ENCODE results near the gene QRSL1. TPM values are rescaled to one million over a fixed set of nuclear protein-coding genes. Genes with fewer than 3 reads are reported as not detected.

QRSL1 gene
- total and polyA plus RNA-seq, 9 of the 15 experiments (the other 6 are each of a cell fraction or from before 2014, with no cell fraction given): 14.6 to 31.5 (median 23.0) TPM

DNA sequence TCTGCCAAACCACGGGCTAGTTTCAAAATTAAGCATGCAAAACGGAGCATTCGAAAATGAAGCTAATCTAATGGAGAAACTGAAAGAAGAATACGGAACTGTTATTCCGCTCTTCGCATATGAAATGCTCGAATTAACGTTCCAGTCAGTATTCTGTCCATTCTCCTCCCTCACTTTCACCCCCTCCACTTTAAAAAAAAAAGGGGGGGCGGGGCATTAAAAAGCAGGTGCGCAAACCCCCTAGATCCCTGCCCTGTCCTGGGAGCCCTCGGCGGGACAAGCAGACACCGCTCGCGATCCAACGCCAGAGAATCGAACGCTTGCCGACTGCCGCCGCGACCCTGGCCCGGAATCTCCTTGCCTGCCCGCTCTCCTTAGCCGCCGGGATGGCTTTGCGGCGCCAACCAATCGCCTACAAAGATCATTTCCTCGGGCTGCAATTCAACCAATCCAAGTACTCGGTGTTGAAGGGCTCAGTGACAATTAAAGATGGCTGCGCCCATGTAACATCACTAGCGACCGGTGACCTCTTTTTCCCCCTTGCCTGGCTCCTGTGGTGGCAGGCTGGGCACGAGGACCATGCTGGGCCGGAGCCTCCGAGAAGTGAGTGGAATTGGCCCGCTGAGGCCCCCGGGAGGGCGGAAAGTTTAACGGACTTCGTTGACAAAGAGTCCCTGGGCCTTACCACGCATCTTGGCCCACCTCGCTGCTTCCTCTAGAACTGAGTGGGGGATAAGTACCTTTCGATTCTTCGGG is at the start of gene QRSL1, which contains the start of gene RTN4IP1 (continued):
- TF ChIP-seq MTA3 (IDR thresholded peaks at IDR 0.05; ENCODE audit: borderline replicate concordance) (no peak), ZNF232 (CRISPR knock-in tag; IDR thresholded peaks at IDR 0.05) (peak; percentile 43; the same call in 1 of the 2 replicates), TAF9B (IDR thresholded peaks at IDR 0.05; ENCODE audit: partially characterized antibody) (peak; percentile 72), FOXK1 (CRISPR knock-in tag; IDR thresholded peaks at IDR 0.05; ENCODE audit: borderline replicate concordance) (no peak), RBM25 (IDR thresholded peaks at IDR 0.05; ENCODE audit: low read depth, low read length, severe bottlenecking) (peak; percentile 80), TEAD2 (tag; IDR thresholded peaks at IDR 0.05) (no peak), RAD51 (IDR thresholded peaks at IDR 0.05; ENCODE audit: borderline replicate concordance, low read depth) (no peak), ZNF253 (CRISPR knock-in tag; conservative IDR thresholded peaks at IDR 0.05) (no peak), ZNF165 (CRISPR knock-in tag; IDR thresholded peaks at IDR 0.05; ENCODE audit: borderline replicate concordance) (no peak), SOX6 (IDR thresholded peaks at IDR 0.05) (no peak), GABPB1 (CRISPR knock-in tag; IDR thresholded peaks at IDR 0.05) (peak; percentile 14; the same call in 1 of the 2 replicates), SAFB2 (IDR thresholded peaks at IDR 0.05; ENCODE audit: borderline replicate concordance, low read depth, low read length, severe bottlenecking) (no peak), POLR2H (tag; IDR thresholded peaks at IDR 0.05; ENCODE audit: low read depth) (no peak), ZNF143 (CRISPR knock-in tag; IDR thresholded peaks at IDR 0.05) (no peak), ILF3 (IDR thresholded peaks at IDR 0.05; ENCODE audit: borderline replicate concordance) (no peak), KAT8 (IDR thresholded peaks at IDR 0.05; ENCODE audit: low read depth) (peak; percentile 68; the same call in 1 of the 2 replicates), ZNF764 (CRISPR knock-in tag; IDR thresholded peaks at IDR 0.05; ENCODE audit: low read depth) (no peak), CREB1 (IDR thresholded peaks at IDR 0.05) (peak; percentile 34; the same call in 1 of the 2 replicates), CREB1 (CRISPR knock-in tag; IDR thresholded peaks at IDR 0.05) (no peak; the same call in 1 of the 2 replicates), TRIM24 (IDR thresholded peaks at IDR 0.05) (no peak), ZBED1 (IDR thresholded peaks at IDR 0.05) (no peak), ZFP30 (CRISPR knock-in tag; IDR thresholded peaks at IDR 0.05; ENCODE audit: borderline replicate concordance) (no peak), GTF2E2 (tag; IDR thresholded peaks at IDR 0.05) (peak; percentile 56; the same call in 1 of the 2 replicates), TCF7 (IDR thresholded peaks at IDR 0.05; ENCODE audit: borderline replicate concordance) (0 out of 2 replicates have a peak, but pooled peaks have one; percentile 47)
- TF ChIP-seq, protein P1, sequence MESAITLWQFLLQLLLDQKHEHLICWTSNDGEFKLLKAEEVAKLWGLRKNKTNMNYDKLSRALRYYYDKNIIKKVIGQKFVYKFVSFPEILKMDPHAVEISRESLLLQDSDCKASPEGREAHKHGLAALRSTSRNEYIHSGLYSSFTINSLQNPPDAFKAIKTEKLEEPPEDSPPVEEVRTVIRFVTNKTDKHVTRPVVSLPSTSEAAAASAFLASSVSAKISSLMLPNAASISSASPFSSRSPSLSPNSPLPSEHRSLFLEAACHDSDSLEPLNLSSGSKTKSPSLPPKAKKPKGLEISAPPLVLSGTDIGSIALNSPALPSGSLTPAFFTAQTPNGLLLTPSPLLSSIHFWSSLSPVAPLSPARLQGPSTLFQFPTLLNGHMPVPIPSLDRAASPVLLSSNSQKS (CRISPR knock-in tag; IDR thresholded peaks at IDR 0.05): no peak
- TF ChIP-seq, protein P2, sequence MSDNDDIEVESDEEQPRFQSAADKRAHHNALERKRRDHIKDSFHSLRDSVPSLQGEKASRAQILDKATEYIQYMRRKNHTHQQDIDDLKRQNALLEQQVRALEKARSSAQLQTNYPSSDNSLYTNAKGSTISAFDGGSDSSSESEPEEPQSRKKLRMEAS (CRISPR knock-in tag; IDR thresholded peaks at IDR 0.05): peak; percentile 42; the same call in 1 of the 2 replicates
- TF ChIP-seq, protein P3, sequence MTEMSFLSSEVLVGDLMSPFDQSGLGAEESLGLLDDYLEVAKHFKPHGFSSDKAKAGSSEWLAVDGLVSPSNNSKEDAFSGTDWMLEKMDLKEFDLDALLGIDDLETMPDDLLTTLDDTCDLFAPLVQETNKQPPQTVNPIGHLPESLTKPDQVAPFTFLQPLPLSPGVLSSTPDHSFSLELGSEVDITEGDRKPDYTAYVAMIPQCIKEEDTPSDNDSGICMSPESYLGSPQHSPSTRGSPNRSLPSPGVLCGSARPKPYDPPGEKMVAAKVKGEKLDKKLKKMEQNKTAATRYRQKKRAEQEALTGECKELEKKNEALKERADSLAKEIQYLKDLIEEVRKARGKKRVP (CRISPR knock-in tag; IDR thresholded peaks at IDR 0.05): no peak
- TF ChIP-seq, protein P4, sequence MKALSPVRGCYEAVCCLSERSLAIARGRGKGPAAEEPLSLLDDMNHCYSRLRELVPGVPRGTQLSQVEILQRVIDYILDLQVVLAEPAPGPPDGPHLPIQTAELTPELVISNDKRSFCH (CRISPR knock-in tag; IDR thresholded peaks at IDR 0.05): no peak
- TF ChIP-seq, protein P4 (tag; IDR thresholded peaks at IDR 0.05): peak; percentile 49; the same call in 1 of the 2 replicates

All from K562 (cell line).